Measurements from ENCODE around the gene DNAJB12.

GRCh38 chr10:72323771-72324191, 30.9 kb downstream of the DNAJB12 start:
- TF ChIP-seq POLR2AphosphoS5 (IDR thresholded peaks at IDR 0.05) (no peak), POLR2A (IDR thresholded peaks at IDR 0.05) (no peak)
